Heart right ventricle (tissue), 16 donors: ENCODE data around the gene POF1B. TPM values are rescaled to one million over a fixed set of nuclear protein-coding genes. Genes with fewer than 3 reads are reported as not detected.
"Not testable (repeated sequence)": the region's sequence is repeated elsewhere in the genome, so short reads cannot be mapped to it uniquely, and the experiment has no call there.

Experiments used
- ATAC-seq, 8 donors: fragments of 200-7000 bp; cut with Tn5 transposase; one replicate each; pipeline ENCODE4 v1.9.1; 2020; ENCODE audit warnings: mild to moderate bottlenecking in 8 of 8, moderate library complexity in 8 of 8, moderate number of reproducible peaks in 1 of 8
- DNase-seq, 2 donors: peaks; one replicate each; pipeline ENCODE4 v3.0.0-alpha.2; 2020
- H3K27ac ChIP-seq, 10 donors: fragments of 200-600 bp; sonication (generic) in 2 of 10; one replicate each; pipeline versions ENCODE4 v1.5.0 to v1.8.0; 2020 to 2022; ENCODE audit warnings: mild to moderate bottlenecking in 3 of 10
- H3K27me3 ChIP-seq, 7 donors: fragments of 200-600 bp; one replicate each; pipeline ENCODE4 v1.8.0; 2021 to 2022; ENCODE audit warnings: mild to moderate bottlenecking in 2 of 7
- H3K36me3 ChIP-seq, 9 donors: fragments of 200-600 bp; sonication (generic) in 1 of 9; one replicate each; pipeline versions ENCODE4 v1.5.0 to v1.8.0; 2020 to 2022; ENCODE audit warnings: mild to moderate bottlenecking in 2 of 9
- H3K4me1 ChIP-seq, 9 donors: fragments of 200-600 bp; sonication (generic) in 1 of 9; one replicate each; pipeline versions ENCODE4 v1.5.0 to v1.8.0; 2020 to 2022; ENCODE audit warnings: mild to moderate bottlenecking in 4 of 9
- H3K4me3 ChIP-seq, 10 donors: fragments of 200-600 bp; sonication (generic) in 2 of 10; one replicate each; pipeline versions ENCODE4 v1.5.0 to v1.8.0; 2020 to 2022; ENCODE audit warnings: mild to moderate bottlenecking in 7 of 10, moderate library complexity in 2 of 10
- H3K9me3 ChIP-seq, 11 donors: fragments of 200-600 bp in 10 of 11; sonication (generic) in 2 of 11; one replicate each; pipeline versions ENCODE4 v1.5.0 to v1.8.0; 2013 to 2022; ENCODE audit warnings: mild to moderate bottlenecking in 2 of 11, control low read depth in 1 of 11, moderate library complexity in 1 of 11
- CTCF ChIP-seq, 9 donors: fragments of 200-600 bp; sonication (generic) in 2 of 9; IDR thresholded peaks; one replicate each; pipeline versions ENCODE4 v1.5.0 to v1.8.0; 2021 to 2022; ENCODE audit warnings: antibody characterized with exemption in 9 of 9, mild to moderate bottlenecking in 5 of 9, moderate library complexity in 1 of 9
- WGBS, 2 donors: extraction: QIAGEN DNeasy Blood & Tissue Kit; methylation state at CpG; one replicate each; pipeline ENCODE4 v1.1.7; 2013; ENCODE audit warnings: inconsistent platforms in 1 of 2; 5-methylcytosine and 5-hydroxymethylcytosine counted together
- intact Hi-C, 10 donors: fragments of 100-400 bp; cut with DNase I; formaldehyde crosslinking; loops; one replicate each; pipeline versions ENCODE4 v1.11.1 to v1.14.2; 2022
- polyA plus RNA-seq, 2 donors: library from polyadenylated mRNA; stranded (reverse); fragments of 200-250 nt; gene quantifications; one replicate each; pipeline ENCODE4 v1.2.3, GENCODE V29; 2013
- total RNA-seq, 10 donors: library from RNA; stranded (reverse); fragmentation: NEBNext Ultra II Directional in 3 of 10; extraction: Animal tissue kit (Norgen Biotek cat#: 25700) in 3 of 10; gene quantifications; one replicate each; pipeline versions ENCODE4 v1.2.1 to v1.2.4, GENCODE V29; 2021 to 2023
- donor health status: Arrhythmogenic right ventricular cardiomyopathy.
- donor health status: ischemic (EF 13 %, LVEDD 7.1; RV severe dilation, severe dysfunction).
- donor health status: healthy with polysubstance abuse.
- donor health status: DM: no; HTN: yes; CAD: no.
- donor health status: DM: no; HTN: no; CAD: no.
- donor health status: ischemic (EF 25% LVEDD 6.9; RV normal size, moderate dysfunction).
- donor health status: ischemic (EF 25% LVEDD 5.7; RV mildly dilated, moderate dysfunction).
- donor health status: healthy.
- donor health status: DM: yes; HTN: yes; CAD: no.
- donor health status: Ischemic cardiomyopathy.
- donor health status: ischemic (EF 35%, LVEDD 5.7; RV mildly dilated, moderate dysfunction).
- donor health status: nonischemic (EF 11% LVEDD 7.7; RV severe dilation, severe dysfunction).
- donor health status: DM: yes; HTN: yes; CAD: no.
- donor health status: PGD.
- donor health status: ischemic (EF 29% LVEDD 5.4; RV normal size, mild dysfunction).
- donor health status: nonischemic (EF 23%, LVEDD 6.1; RV moderate dilation, normal function).

POF1B gene
- total and polyA plus RNA-seq, 12 donors = 0.19 to 5.9 (median 1.8) TPM

GRCh38 chrX:85326234-85327059 lies 53.0 kb downstream of the POF1B start:
- Histone ChIP-seq H3K36me3 (no peaks in the 10 kb centered on the region), H3K9me3 (peaks cover 0 to 9% (median 0%) of the 10 kb centered on the region in 11 donors), H3K27ac (no peak overlapping the region), H3K4me1 (no peaks in the 10 kb centered on the region), H3K4me3 (no peak overlapping the region), H3K27me3 (no peaks in the 10 kb centered on the region)
- no peak for TF ChIP-seq CTCF (IDR thresholded peaks at IDR 0.05)
- ATAC-seq = no peak
- peak in 1 of 2 donors; percentile 1 for DNase-seq
- 93 to 94% methylated on average over 22 to 29 of the region's 29 CpGs for WGBS, 2 donors
- intact Hi-C loops = no loop called here

- intact Hi-C loops, ATAC-seq, H3K4me3 ChIP-seq, H3K4me1 ChIP-seq, H3K36me3 ChIP-seq, H3K27ac ChIP-seq, DNase-seq, H3K27me3 ChIP-seq: not testable (repeated sequence)
- 95 to 100% methylated on average over 2 of the region's 2 CpGs for WGBS, 2 donors
- H3K9me3 ChIP-seq = peaks cover 0 to 15% (median 0%) of the 10 kb centered on the region in 11 donors
Measured at GRCh38 chrX:85311348-85311747, 68.1 kb downstream of the POF1B start.

- Histone ChIP-seq H3K4me3 (no peak overlapping the region), H3K36me3 (no peaks in the 10 kb centered on the region), H3K4me1 (no peaks in the 10 kb centered on the region), H3K27ac (no peak overlapping the region), H3K9me3 (peaks cover 0 to 15% (median 0%) of the 10 kb centered on the region in 11 donors), H3K27me3 (no peaks in the 10 kb centered on the region)
- no peak for ATAC-seq
- TF ChIP-seq CTCF (IDR thresholded peaks at IDR 0.05) = no peak
- WGBS, 2 donors = 73 to 76% methylated on average over 2 of the region's 2 CpGs
- DNase-seq = no peak
- intact Hi-C loops = no loop called here
Measured at GRCh38 chrX:85309717-85310116, 69.7 kb downstream of the POF1B start.

GRCh38 chrX:85303544-85303943 lies 75.9 kb downstream of the POF1B start:
- H3K36me3 ChIP-seq = no peaks in the 10 kb centered on the region
- no peaks in the 10 kb centered on the region for H3K4me1 ChIP-seq
- TF ChIP-seq CTCF (IDR thresholded peaks at IDR 0.05) = no peak
- WGBS, 2 donors = 77 to 79% methylated on average over 3 of the region's 3 CpGs
- no peaks in the 10 kb centered on the region for H3K27me3 ChIP-seq
- no peak overlapping the region for H3K4me3 ChIP-seq
- ATAC-seq (no peak), DNase-seq (no peak)
- intact Hi-C loops = no loop called here
- H3K27ac ChIP-seq = no peak overlapping the region
- no peaks in the 10 kb centered on the region for H3K9me3 ChIP-seq
